Placental epithelial cell (primary cell): ENCODE measurements around the gene CYP2E1. TPM values are rescaled to one million over a fixed set of nuclear protein-coding genes. Genes with fewer than 3 reads are reported as not detected.

Experiments
- total RNA-seq: library from RNA; depleted of rRNA; stranded (reverse); fragments of >200 nt; gene quantifications from 2 replicates; pipeline ENCODE4 v1.2.3, GENCODE V29; 2012

Gene CYP2E1
- total RNA-seq, result 0.54 and 1.6 TPM in 2 replicates

GRCh38 chr10:133526957-133527588 is at the start of gene CYP2E1:
Gene CYP2E1 (plus strand): TSS chr10:133527363. CDS start chr10:133527396, 33 bp downstream.

GRCh38 chr10:133565441-133566294 is 38.5 kb downstream of the CYP2E1 start, which contains the start of gene SYCE1:
Gene SYCE1 (minus strand): TSS chr10:133565583. CDS start chr10:133565529, 54 bp downstream.

Other genes starting within 250 kb of the CYP2E1 start
- gene TUBGCP2, start 218.5 kb upstream of the CYP2E1 start, total RNA-seq, result 54.2 and 72.9 TPM in 2 replicates
- gene ZNF511, start 218.4 kb upstream of the CYP2E1 start, total RNA-seq, result 13.7 and 29.5 TPM in 2 replicates
- not detected in 2 replicates for gene CALY, start 190.5 kb upstream of the CYP2E1 start, total RNA-seq
- not detected in 2 replicates for gene PRAP1, start 180.0 kb upstream of the CYP2E1 start, total RNA-seq
- gene FUOM, start 169.3 kb upstream of the CYP2E1 start, total RNA-seq, result 4.4 and 9.8 TPM in 2 replicates
- gene ECHS1, start 154.0 kb upstream of the CYP2E1 start, total RNA-seq, result 47.1 and 60.1 TPM in 2 replicates
- 6.7 and 8.0 TPM in 2 replicates for gene PAOX, start 148.1 kb upstream of the CYP2E1 start, total RNA-seq
- 37.6 and 38.5 TPM in 2 replicates for gene MTG1, start 133.2 kb upstream of the CYP2E1 start, total RNA-seq
- gene SPRN, start 102.7 kb upstream of the CYP2E1 start, total RNA-seq, result not detected in 2 replicates
- gene SCART1, start 73.4 kb upstream of the CYP2E1 start, total RNA-seq, result 2.0 and 4.7 TPM in 2 replicates
- gene SYCE1, start 38.2 kb downstream of the CYP2E1 start, total RNA-seq, result not detected in 2 replicates
- gene FRG2B, start 99.4 kb downstream of the CYP2E1 start, total RNA-seq, result not detected in 2 replicates